HepG2 (cell line): ENCODE measurements around the gene LYRM4. TPM values are rescaled to one million over a fixed set of nuclear protein-coding genes. Genes with fewer than 3 reads are reported as not detected.

Source experiments
- ATAC-seq: fragments of 200-7000 bp; cut with Tn5 transposase; 3 replicates; pipeline ENCODE4 v1.9.1; 2020; ENCODE audit warnings: mild to moderate bottlenecking, moderate library complexity
- BruUV-seq: library from RNA; stranded (reverse); fragments of 400-500 nt; replicated peaks from 2 replicates; lab custom pipeline; 2021; lab: Mats Ljungman, UMichigan
- CTCF ChIA-PET: fragments of 300-600 bp; formaldehyde crosslinking; extraction: SDS; loops from one replicate; lab custom pipeline; 2021; ENCODE audit warnings: low total read pairs, inconsistent platforms, low intra/inter-chr PET ratio; lab: Yijun Ruan, JAX
- POLR2A ChIA-PET: fragments of 350-600 bp; sonication (Branson Sonifier 250); formaldehyde crosslinking; loops from one replicate; lab custom pipeline; 2020; ENCODE audit warnings: antibody characterized with exemption, inconsistent platforms; lab: Yijun Ruan, JAX
- DNase-seq: peaks from one replicate; pipeline ENCODE4 v3.0.0-alpha.2; 2015; ENCODE audit warnings: low spot score
- FAIRE-seq: peaks from 3 replicates; lab custom pipeline; 2011; peaks lifted over from hg19 to GRCh38; lab: Jason Lieb, UNC
- H2AFZ ChIP-seq: one replicate; pipeline ENCODE4 v1.6.1; 2011; ENCODE audit warnings: low read length, inconsistent platforms
- H3K27ac ChIP-seq: fragments of 300-600 bp; 3 replicates; pipeline ENCODE4 v1.8.0; 2011; ENCODE audit warnings: mixed run types, mild to moderate bottlenecking, mixed read lengths, low read length, inconsistent platforms; ENCODE audit not compliant: insufficient read depth; ENCODE audit errors: extremely low read length
- H3K27me3 ChIP-seq, 2 experiments: fragments of 200-600 bp in 1 of 2; 2 replicates in 1 of 2; 3 replicates in 1 of 2; pipeline versions ENCODE4 v1.6.0 to v1.8.0; 2011; ENCODE audit warnings: low read length in 2 of 2, mild to moderate bottlenecking in 2 of 2, moderate library complexity in 2 of 2, inconsistent platforms in 1 of 2; ENCODE audit not compliant: insufficient read depth in 2 of 2, control insufficient read depth in 1 of 2
- H3K36me3 ChIP-seq, 2 experiments: fragments of 200-600 bp in 1 of 2; replicated peaks in 1 of 2; 2 replicates in 1 of 2; 3 replicates in 1 of 2; pipeline versions ENCODE4 v1.5.1 to v1.8.0; 2011; ENCODE audit warnings: low read length in 2 of 2, inconsistent platforms in 1 of 2; ENCODE audit not compliant: insufficient read depth in 2 of 2, control insufficient read depth in 1 of 2
- H3K4me1 ChIP-seq: 2 replicates; pipeline ENCODE4 v1.5.1; 2012; ENCODE audit warnings: low read length, inconsistent platforms; ENCODE audit not compliant: insufficient read depth
- H3K4me2 ChIP-seq: 2 replicates; pipeline ENCODE4 v1.6.0; 2011; ENCODE audit warnings: low read depth, low read length, inconsistent platforms
- H3K4me3 ChIP-seq, 3 experiments: fragments of 200-600 bp in 1 of 3; sonication (generic), shearing (Covaris generic) in 1 of 3; replicated peaks in 1 of 3; 2 replicates each; pipeline ENCODE4 v1.5.1; 2011 to 2016; ENCODE audit warnings: low read length in 3 of 3, inconsistent platforms in 2 of 3, low read depth in 2 of 3, mild to moderate bottlenecking in 2 of 3, control low read depth in 1 of 3, mixed read lengths in 1 of 3; ENCODE audit not compliant: insufficient read depth in 1 of 3
- H3K79me2 ChIP-seq: one replicate; pipeline ENCODE4 v1.6.1; 2011; ENCODE audit warnings: low read length, inconsistent platforms; ENCODE audit not compliant: insufficient read depth
- H3K9ac ChIP-seq: 2 replicates; pipeline ENCODE4 v1.6.0; 2011; ENCODE audit warnings: mild to moderate bottlenecking, low read depth, low read length, inconsistent platforms; ENCODE audit not compliant: insufficient read depth
- H3K9me3 ChIP-seq: 2 replicates; pipeline ENCODE4 v1.5.1; 2012; ENCODE audit warnings: mild to moderate bottlenecking, low read length
- H4K20me1 ChIP-seq: 2 replicates; pipeline ENCODE4 v1.6.0; 2011; ENCODE audit warnings: inconsistent platforms, mild to moderate bottlenecking, low read length, moderate library complexity; ENCODE audit not compliant: insufficient read depth
- EED ChIP-seq: sonication (generic); formaldehyde crosslinking; IDR thresholded peaks from 2 replicates; pipeline ENCODE4 v1.5.0; 2020; ENCODE audit warnings: mild to moderate bottlenecking, missing genetic modification reagents
- GATA4 ChIP-seq: sonication (generic); IDR thresholded peaks from 2 replicates; pipeline ENCODE4 v1.6.1; 2016; ENCODE audit warnings: antibody characterized with exemption, low read depth, borderline replicate concordance
- KDM5B ChIP-seq: sonication (generic); formaldehyde crosslinking; IDR thresholded peaks from 2 replicates; pipeline ENCODE4 v1.4.0; 2020; ENCODE audit warnings: missing genetic modification reagents, mild to moderate bottlenecking, borderline replicate concordance
- MAZ ChIP-seq, 2 experiments: sonication (generic) in 1 of 2; formaldehyde crosslinking in 1 of 2; IDR thresholded peaks; 2 replicates each; pipeline versions ENCODE4 v1.5.0 to v1.6.1; 2012 to 2020; ENCODE audit warnings: low read depth in 2 of 2, mild to moderate bottlenecking in 2 of 2, borderline replicate concordance in 1 of 2, improper control_type of control experiment in 1 of 2, low read length in 1 of 2, missing genetic modification reagents in 1 of 2, moderate library complexity in 1 of 2
- NR2C2 ChIP-seq: sonication (generic); formaldehyde crosslinking; IDR thresholded peaks from 2 replicates; pipeline ENCODE4 v1.4.0; 2020; ENCODE audit warnings: missing genetic modification reagents, mild to moderate bottlenecking, moderate library complexity, borderline replicate concordance
- POLR2A ChIP-seq, 2 experiments: IDR thresholded peaks; 2 replicates each; pipeline ENCODE4 v1.6.1; 2011; ENCODE audit warnings: low read depth in 2 of 2, low read length in 2 of 2, mild to moderate bottlenecking in 1 of 2, moderate library complexity in 1 of 2; ENCODE audit not compliant: insufficient read depth in 1 of 2
- SYNCRIP ChIP-seq: fragments of 200-400 bp; formaldehyde crosslinking; IDR thresholded peaks from 2 replicates; pipeline ENCODE4 v1.6.1; 2018; ENCODE audit warnings: mild to moderate bottlenecking, low read depth, low read length; ENCODE audit not compliant: insufficient read depth
- TARDBP ChIP-seq: sonication (generic); formaldehyde crosslinking; IDR thresholded peaks from 2 replicates; pipeline ENCODE4 v1.8.0; 2022; ENCODE audit warnings: mild to moderate bottlenecking, missing genetic modification reagents
- U2AF1 ChIP-seq: fragments of 200-400 bp; formaldehyde crosslinking; optimal IDR thresholded peaks from 2 replicates; pipeline ENCODE3; 2017; ENCODE audit warnings: mild to moderate bottlenecking, low read depth, low read length
- ZNF543 ChIP-seq: sonication (generic); formaldehyde crosslinking; IDR thresholded peaks from 2 replicates; pipeline ENCODE4 v1.4.0; 2020; ENCODE audit warnings: mild to moderate bottlenecking, missing genetic modification reagents
- ZNF572 ChIP-seq: sonication (generic); formaldehyde crosslinking; IDR thresholded peaks from 2 replicates; pipeline ENCODE4 v1.5.1; 2020; ENCODE audit warnings: mild to moderate bottlenecking, missing genetic modification reagents
- ZNF788 ChIP-seq: sonication (generic); formaldehyde crosslinking; IDR thresholded peaks from 2 replicates; pipeline ENCODE4 v1.5.0; 2020; ENCODE audit warnings: mild to moderate bottlenecking, missing genetic modification reagents, borderline replicate concordance
- WGBS: methylation state at CpG from one replicate; pipeline ENCODE4 v1.1.6; 2017; ENCODE audit warnings: low lambda C conversion rate; 5-methylcytosine and 5-hydroxymethylcytosine counted together
- in situ Hi-C: cut with HindIII; loops from 2 replicates; pipeline ENCODE4 v1.10.0; 2017; ENCODE audit warnings: low pct_unique_long_range_greater_than_20kb; ENCODE audit not compliant: extremely low pct_ligation_motif_present
- intact Hi-C: fragments of 100-400 bp; cut with micrococcal nuclease; formaldehyde crosslinking; loops from one replicate; pipeline ENCODE4 v1.10.0; 2022; ENCODE audit not compliant: unreplicated experiment
- polyA plus RNA-seq, 8 experiments: library from polyadenylated mRNA; depleted of rRNA in 3 of 8; stranded (reverse) in 7 of 8; unstranded in 1 of 8; fragments of >200 nt; fragmentation: Illumina TruSeq in 4 of 8; extraction: Trizol in 4 of 8; gene quantifications; 2 replicates each; pipeline versions ENCODE4 v1.2.1 to v1.2.3, GENCODE V29; 2011 to 2016; ENCODE audit warnings: low read depth in 4 of 8, missing spikeins in 1 of 8, mixed read lengths in 1 of 8; ENCODE audit not compliant: insufficient read depth in 1 of 8
- total RNA-seq, 5 experiments: library from RNA; depleted of rRNA; stranded (reverse); fragments of >200 nt; fragmentation: Illumina TruSeq; extraction: Trizol; gene quantifications; 2 replicates each; pipeline ENCODE4 v1.2.3, GENCODE V29; 2016; ENCODE audit warnings: low read depth in 1 of 5
- TF ChIP-seq, protein P1 (sequence below): sonication (generic); formaldehyde crosslinking; IDR thresholded peaks from 2 replicates; pipeline ENCODE4 v1.8.1; 2022; ENCODE audit warnings: low read depth, mild to moderate bottlenecking, missing genetic modification reagents
- TF ChIP-seq, protein P2 (sequence below): IDR thresholded peaks from 2 replicates; pipeline ENCODE4 v1.6.1; 2016; ENCODE audit warnings: missing genetic modification reagents, missing compliant biosample characterization
- TF ChIP-seq, protein P3 (sequence below): sonication (generic); formaldehyde crosslinking; IDR thresholded peaks from 2 replicates; pipeline ENCODE4 v1.5.0; 2020; ENCODE audit warnings: mild to moderate bottlenecking, missing genetic modification reagents

The LYRM4 gene
- total and polyA plus RNA-seq, 2 of the 13 experiments (the other 11 are each of a cell fraction or from before 2014, with no cell fraction given), result 64.6 to 67.5 TPM

DNA sequence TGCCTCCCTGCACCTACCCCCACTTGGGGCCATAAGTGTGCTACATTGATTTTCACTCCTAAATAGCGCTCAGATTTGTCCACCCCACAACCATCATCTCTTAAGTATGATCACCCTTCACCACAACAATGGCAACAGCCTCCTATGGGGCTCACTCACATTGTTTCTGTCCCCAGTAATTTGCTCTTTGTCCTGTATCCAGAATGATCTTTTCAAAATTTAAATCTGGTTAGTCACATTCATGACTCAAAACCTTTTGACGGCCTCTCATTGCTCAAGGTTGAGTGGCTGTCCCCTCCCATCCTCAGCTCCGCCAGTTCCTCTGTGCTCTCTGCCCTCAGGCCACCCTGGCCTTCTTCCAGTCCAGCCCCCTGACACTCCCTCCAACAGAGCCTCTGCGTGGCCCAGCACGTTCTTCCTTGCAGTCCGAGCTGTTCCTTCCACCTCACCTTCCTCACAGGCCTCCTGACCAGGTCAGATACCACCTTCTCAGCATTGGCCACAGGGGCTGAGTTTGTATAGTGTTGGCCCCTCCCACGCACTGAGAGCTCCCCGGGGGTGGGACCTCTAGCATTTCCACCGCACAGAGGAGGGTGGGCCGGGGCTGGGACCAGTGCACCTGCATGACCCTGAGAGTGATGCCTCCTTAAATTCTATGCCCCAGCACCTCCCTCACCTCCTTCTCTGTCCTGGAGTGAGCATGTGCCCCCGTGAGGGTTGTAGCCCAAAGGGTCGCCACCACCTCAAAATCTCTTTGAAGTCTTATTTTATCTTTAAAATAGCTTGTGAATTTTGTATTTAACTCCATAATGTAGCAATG, 178.1 kb downstream of the LYRM4 start (continued):
- TF ChIP-seq, protein P1, sequence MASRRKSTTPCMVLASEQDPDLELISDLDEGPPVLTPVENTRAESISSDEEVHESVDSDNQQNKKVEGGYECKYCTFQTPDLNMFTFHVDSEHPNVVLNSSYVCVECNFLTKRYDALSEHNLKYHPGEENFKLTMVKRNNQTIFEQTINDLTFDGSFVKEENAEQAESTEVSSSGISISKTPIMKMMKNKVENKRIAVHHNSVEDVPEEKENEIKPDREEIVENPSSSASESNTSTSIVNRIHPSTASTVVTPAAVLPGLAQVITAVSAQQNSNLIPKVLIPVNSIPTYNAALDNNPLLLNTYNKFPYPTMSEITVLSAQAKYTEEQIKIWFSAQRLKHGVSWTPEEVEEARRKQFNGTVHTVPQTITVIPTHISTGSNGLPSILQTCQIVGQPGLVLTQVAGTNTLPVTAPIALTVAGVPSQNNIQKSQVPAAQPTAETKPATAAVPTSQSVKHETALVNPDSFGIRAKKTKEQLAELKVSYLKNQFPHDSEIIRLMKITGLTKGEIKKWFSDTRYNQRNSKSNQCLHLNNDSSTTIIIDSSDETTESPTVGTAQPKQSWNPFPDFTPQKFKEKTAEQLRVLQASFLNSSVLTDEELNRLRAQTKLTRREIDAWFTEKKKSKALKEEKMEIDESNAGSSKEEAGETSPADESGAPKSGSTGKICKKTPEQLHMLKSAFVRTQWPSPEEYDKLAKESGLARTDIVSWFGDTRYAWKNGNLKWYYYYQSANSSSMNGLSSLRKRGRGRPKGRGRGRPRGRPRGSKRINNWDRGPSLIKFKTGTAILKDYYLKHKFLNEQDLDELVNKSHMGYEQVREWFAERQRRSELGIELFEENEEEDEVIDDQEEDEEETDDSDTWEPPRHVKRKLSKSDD (CRISPR knock-in tag), result peak; percentile 84; the same call in 1 of the 2 replicates
- peak; percentile 18; the same call in 1 of the 2 replicates for TF ChIP-seq KDM5B
- TF ChIP-seq ZNF788 (CRISPR knock-in tag), result peak; percentile 79; the same call in 1 of the 2 replicates
- TF ChIP-seq, protein P2, sequence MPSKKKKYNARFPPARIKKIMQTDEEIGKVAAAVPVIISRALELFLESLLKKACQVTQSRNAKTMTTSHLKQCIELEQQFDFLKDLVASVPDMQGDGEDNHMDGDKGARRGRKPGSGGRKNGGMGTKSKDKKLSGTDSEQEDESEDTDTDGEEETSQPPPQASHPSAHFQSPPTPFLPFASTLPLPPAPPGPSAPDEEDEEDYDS, result peak; percentile 86
- TF ChIP-seq TARDBP, result peak; percentile 67; the same call in 1 of the 2 replicates
- TF ChIP-seq, all 625 proteins: peak for 254

DNA sequence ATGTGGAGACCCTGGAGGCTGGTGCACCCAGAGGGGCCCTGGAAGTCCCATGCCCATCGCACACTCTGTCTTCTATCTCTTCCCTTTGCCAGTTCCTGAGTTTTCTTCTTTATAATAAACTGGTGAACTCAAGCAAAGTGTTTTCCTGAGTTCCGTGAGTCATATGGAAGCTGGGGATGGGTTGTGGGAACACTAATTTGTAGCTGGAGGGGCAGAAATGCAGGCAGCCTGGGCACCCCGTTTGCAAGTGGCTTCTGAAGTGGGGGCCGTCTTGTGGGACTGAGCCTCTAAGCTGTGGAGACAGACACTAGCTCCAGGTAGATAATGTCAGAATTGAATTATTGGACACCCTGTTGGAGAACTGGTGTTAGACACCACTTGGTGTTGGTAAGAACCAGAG, 178.8 kb downstream of the LYRM4 start:
- H4K20me1 ChIP-seq, result no peaks in the 10 kb centered on the region
- peaks cover 5% of the 10 kb centered on the region for H3K79me2 ChIP-seq
- WGBS, result 32% methylated on average over 4 of the region's 4 CpGs
- BruUV-seq, result TSS peak; percentile 71
- H3K36me3 ChIP-seq, result no peaks in the 10 kb centered on the region
- H3K27ac ChIP-seq, result peak overlapping the region; percentile 81
- intact Hi-C loops (loop anchor here (5.0 kb wide), 1 partner anchor 35 kb away; no protein-coding TSS in a partner anchor), in situ Hi-C loops (no loop called here)
- ChIA-PET CTCF (no interaction called here), POLR2A (interaction anchor here (1.1 to 3.0 kb wide), 7 partner anchors 15 to 124 kb away, joined by 4 to 21 read pairs (median 4); no protein-coding TSS in a partner anchor)
- DNase-seq, result no peak
- ATAC-seq, result peak; percentile 0; the same call in 1 of the 3 replicates
- no peak overlapping the region for H2AFZ ChIP-seq
- H3K4me2 ChIP-seq, result peak overlapping the region; percentile 96
- H3K9me3 ChIP-seq, result no peaks in the 10 kb centered on the region
- H3K9ac ChIP-seq, result peak overlapping the region; percentile 76
- no peaks in the 10 kb centered on the region for H3K27me3 ChIP-seq
- H3K4me3 ChIP-seq, result peak overlapping the region; percentile 25 to 71 (median 49)
- no peak for FAIRE-seq
- peaks cover 62% of the 10 kb centered on the region for H3K4me1 ChIP-seq
- no peak for TF ChIP-seq TARDBP
- no peak for TF ChIP-seq NR2C2 (CRISPR knock-in tag)
- TF ChIP-seq, protein P3, sequence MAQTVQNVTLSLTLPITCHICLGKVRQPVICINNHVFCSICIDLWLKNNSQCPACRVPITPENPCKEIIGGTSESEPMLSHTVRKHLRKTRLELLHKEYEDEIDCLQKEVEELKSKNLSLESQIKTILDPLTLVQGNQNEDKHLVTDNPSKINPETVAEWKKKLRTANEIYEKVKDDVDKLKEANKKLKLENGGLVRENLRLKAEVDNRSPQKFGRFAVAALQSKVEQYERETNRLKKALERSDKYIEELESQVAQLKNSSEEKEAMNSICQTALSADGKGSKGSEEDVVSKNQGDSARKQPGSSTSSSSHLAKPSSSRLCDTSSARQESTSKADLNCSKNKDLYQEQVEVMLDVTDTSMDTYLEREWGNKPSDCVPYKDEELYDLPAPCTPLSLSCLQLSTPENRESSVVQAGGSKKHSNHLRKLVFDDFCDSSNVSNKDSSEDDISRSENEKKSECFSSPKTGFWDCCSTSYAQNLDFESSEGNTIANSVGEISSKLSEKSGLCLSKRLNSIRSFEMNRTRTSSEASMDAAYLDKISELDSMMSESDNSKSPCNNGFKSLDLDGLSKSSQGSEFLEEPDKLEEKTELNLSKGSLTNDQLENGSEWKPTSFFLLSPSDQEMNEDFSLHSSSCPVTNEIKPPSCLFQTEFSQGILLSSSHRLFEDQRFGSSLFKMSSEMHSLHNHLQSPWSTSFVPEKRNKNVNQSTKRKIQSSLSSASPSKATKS, result no peak
- peak in 1 of 2 experiments; percentile 27; a peak in 1 of 4 replicates for TF ChIP-seq POLR2A (IDR thresholded peaks at IDR 0.05; ENCODE audit: insufficient read depth in 1 of 2, low read depth in 2 of 2, low read length in 2 of 2)
- no peak for TF ChIP-seq ZNF543
- TF ChIP-seq MAZ (IDR thresholded peaks at IDR 0.05; ENCODE audit: borderline replicate concordance, low read depth, low read length), result no peak
- no peak for TF ChIP-seq MAZ (CRISPR knock-in tag; IDR thresholded peaks at IDR 0.05; ENCODE audit: low read depth)
- 0 out of 2 replicates have a peak, but pooled peaks have one; percentile 31 for TF ChIP-seq ZNF572 (CRISPR knock-in tag)
- no peak for TF ChIP-seq SYNCRIP
- no peak for TF ChIP-seq EED (CRISPR knock-in tag)
- no peak for TF ChIP-seq GATA4
- no peak for TF ChIP-seq U2AF1
